ENCODE data around the gene PLIN3.
A peak's percentile ranks its signal among the peaks of the same experiment; 100 is the strongest.
"Not testable (repeated sequence)": the region's sequence is repeated elsewhere in the genome, so short reads cannot be mapped to it uniquely, and the experiment has no call there.

Gene PLIN3

GRCh38 chr19:4811328-4812131 is 55.9 kb downstream of the PLIN3 start:
- DNase-seq (ENCODE audit: low read depth): peak; percentile 45

GRCh38 chr19:4807188-4807587 is 60.3 kb downstream of the PLIN3 start:
- DNase-seq (ENCODE audit: low read depth): no peak

- no peak for DNase-seq (ENCODE audit: low read depth)
Observed at GRCh38 chr19:4806384-4806783, 61.1 kb downstream of the PLIN3 start.

- not testable (repeated sequence) for DNase-seq (ENCODE audit: low read depth)
Observed at GRCh38 chr19:4805140-4805539, 62.3 kb downstream of the PLIN3 start.

GRCh38 chr19:4803736-4804695 is 63.5 kb downstream of the PLIN3 start:
- no peak for DNase-seq (ENCODE audit: low read depth)

GRCh38 chr19:4802711-4803110 is 64.8 kb downstream of the PLIN3 start:
- DNase-seq (ENCODE audit: low read depth): no peak

- no peak for DNase-seq (ENCODE audit: low read depth)
Observed at GRCh38 chr19:4801085-4801619, 66.3 kb downstream of the PLIN3 start.

GRCh38 chr19:4800591-4801081 is 66.8 kb downstream of the PLIN3 start:
- DNase-seq (ENCODE audit: low read depth): no peak

- no peak for DNase-seq (ENCODE audit: low read depth)
Observed at GRCh38 chr19:4795400-4795799, 72.1 kb downstream of the PLIN3 start.

- DNase-seq (ENCODE audit: low read depth): no peak
Observed at GRCh38 chr19:4794971-4795370, 72.5 kb downstream of the PLIN3 start.

- not testable (repeated sequence) for DNase-seq (ENCODE audit: low read depth)
Observed at GRCh38 chr19:4793278-4793677, 74.2 kb downstream of the PLIN3 start.

GRCh38 chr19:4792866-4793195 is 74.6 kb downstream of the PLIN3 start:
- DNase-seq (ENCODE audit: low read depth): not testable (repeated sequence)

GRCh38 chr19:4792019-4792865 is 75.2 kb downstream of the PLIN3 start:
- not testable (repeated sequence) for DNase-seq (ENCODE audit: low read depth)

GRCh38 chr19:4791183-4792018 is 76.1 kb downstream of the PLIN3 start, which contains the start of gene FEM1A:
Gene FEM1A, plus strand, starts transcription at chr19:4791734. Its CDS starts 121 bp downstream, at chr19:4791855.
- peak; percentile 100 for DNase-seq (ENCODE audit: low read depth)
